Measurements from ENCODE around the gene PRR5. TPM values are rescaled to one million over a fixed set of nuclear protein-coding genes. Genes with fewer than 3 reads are reported as not detected.
"Not testable (repeated sequence)": the region's sequence is repeated elsewhere in the genome, so short reads cannot be mapped to it uniquely, and the experiment has no call there.

Gene PRR5
- total RNA-seq, 2 experiments from 2014 or later = 20.0 to 35.7 TPM

DNA sequence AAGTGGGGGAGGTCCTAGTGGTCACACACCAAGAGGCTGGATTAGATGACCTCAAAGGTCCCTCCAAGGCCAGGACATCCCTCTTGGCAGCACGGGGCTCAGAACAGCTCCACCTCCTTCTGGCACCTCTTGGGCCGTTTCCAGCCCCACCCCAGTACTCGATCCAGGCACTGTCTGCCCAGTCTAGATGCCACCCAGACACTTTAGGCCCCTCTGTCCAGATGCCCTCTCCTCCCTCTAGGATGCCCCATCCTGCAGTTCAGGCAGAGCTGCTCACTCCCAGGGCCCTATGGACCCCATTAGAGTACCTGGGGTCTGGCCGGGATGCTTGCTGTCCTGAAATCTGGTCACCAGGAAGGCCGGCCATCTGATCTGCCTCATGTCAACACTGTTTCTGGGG, 34.7 kb upstream of the PRR5 start:
- peak overlapping the region; percentile 77 for H3K27ac Mint-ChIP-seq
- ATAC-seq (no peak), DNase-seq (no peak)
- no peaks in the 10 kb centered on the region for H3K9me3 Mint-ChIP-seq (ENCODE audit: low read depth)
- peaks cover 2% of the 10 kb centered on the region for H3K36me3 Mint-ChIP-seq
- peaks cover 4% of the 10 kb centered on the region for H3K27me3 Mint-ChIP-seq
- H3K4me1 Mint-ChIP-seq = peaks cover 73% of the 10 kb centered on the region
- CTCF ChIA-PET = interaction anchor here (1.4 to 14.0 kb wide), 3 partner anchors 14 to 641 kb away, joined by 3 to 175 read pairs (median 23); no protein-coding TSS in a partner anchor
- peak overlapping the region; percentile 60 for H3K4me3 Mint-ChIP-seq

DNA sequence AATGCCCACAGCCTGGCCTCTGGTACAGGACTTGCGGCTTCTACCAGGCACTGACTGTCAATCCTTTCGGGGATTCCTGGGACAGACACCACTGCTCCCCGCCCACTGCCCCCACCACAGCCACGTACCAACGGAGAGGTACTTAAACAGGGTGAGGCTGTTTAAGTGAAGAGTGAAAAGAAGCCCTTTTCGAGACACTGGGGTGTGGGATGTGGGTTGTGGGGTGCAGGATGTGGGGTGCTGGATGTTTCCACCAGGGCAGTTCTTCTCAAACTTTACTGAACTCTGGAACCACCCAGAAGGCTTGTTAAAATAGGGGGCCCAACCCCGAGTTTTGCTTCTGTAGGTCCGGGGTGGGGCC, 34.2 kb upstream of the PRR5 start:
- peaks cover 76% of the 10 kb centered on the region for H3K4me1 Mint-ChIP-seq

DNA sequence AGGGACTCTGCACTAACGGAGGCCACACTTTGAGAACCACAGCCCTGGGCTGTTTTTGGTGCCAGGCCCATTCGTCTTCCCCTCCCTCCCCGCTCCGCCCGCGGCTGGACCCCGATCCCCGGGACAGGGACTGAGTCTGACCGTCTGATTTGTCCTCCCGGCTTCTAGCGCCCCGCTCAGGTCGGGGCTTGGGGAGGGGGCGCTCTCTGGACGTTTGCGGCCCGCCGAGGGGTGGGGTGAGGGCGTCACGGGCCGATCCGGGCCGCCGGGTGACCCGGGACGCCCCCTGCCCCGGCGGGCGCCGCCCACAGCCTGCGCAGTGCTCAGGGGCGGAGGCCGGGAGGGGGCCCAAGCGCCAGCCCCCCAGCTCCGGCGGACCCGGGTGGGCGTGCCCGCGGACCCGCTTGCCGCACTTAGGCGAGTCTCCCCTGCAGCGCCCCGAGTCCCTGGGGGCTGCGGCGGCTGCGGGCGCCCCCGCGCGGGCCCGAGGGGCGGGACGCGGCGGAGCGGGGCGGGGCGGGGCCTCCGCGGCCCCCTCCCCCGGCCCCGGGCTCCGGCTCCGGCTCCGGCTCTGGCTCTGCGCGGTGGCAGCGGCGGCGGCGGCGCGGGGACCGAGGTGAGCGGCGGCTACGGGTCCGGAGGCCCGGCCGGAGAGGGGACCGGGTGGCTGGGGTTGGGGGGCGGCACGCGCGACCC, 33.7 kb upstream of the PRR5 start:
- Mint-ChIP-seq H3K27me3 (peaks cover 4% of the 10 kb centered on the region), H3K27ac (peak overlapping the region; percentile 77), H3K4me3 (peak overlapping the region; percentile 60), H3K9me3 (ENCODE audit: low read depth) (no peaks in the 10 kb centered on the region), H3K4me1 (peaks cover 76% of the 10 kb centered on the region), H3K36me3 (peaks cover 4% of the 10 kb centered on the region)
- CTCF ChIA-PET = interaction anchor here (1.0 to 14.0 kb wide), 4 partner anchors 13 to 642 kb away, joined by 3 to 175 read pairs (median 13); no protein-coding TSS in a partner anchor
- ATAC-seq = peak; percentile 62
- no peak for DNase-seq

More for the DNA sequence above, 34.2 kb upstream of the PRR5 start:
- Mint-ChIP-seq H3K27ac (peak overlapping the region; percentile 77), H3K36me3 (peaks cover 4% of the 10 kb centered on the region), H3K9me3 (ENCODE audit: low read depth) (no peaks in the 10 kb centered on the region), H3K27me3 (peaks cover 4% of the 10 kb centered on the region), H3K4me3 (peak overlapping the region; percentile 60)
- CTCF ChIA-PET = interaction anchor here (1.4 to 14.0 kb wide), 3 partner anchors 14 to 641 kb away, joined by 3 to 175 read pairs (median 23); no protein-coding TSS in a partner anchor
- DNase-seq = peak; percentile 98
- ATAC-seq = peak; percentile 73

DNA sequence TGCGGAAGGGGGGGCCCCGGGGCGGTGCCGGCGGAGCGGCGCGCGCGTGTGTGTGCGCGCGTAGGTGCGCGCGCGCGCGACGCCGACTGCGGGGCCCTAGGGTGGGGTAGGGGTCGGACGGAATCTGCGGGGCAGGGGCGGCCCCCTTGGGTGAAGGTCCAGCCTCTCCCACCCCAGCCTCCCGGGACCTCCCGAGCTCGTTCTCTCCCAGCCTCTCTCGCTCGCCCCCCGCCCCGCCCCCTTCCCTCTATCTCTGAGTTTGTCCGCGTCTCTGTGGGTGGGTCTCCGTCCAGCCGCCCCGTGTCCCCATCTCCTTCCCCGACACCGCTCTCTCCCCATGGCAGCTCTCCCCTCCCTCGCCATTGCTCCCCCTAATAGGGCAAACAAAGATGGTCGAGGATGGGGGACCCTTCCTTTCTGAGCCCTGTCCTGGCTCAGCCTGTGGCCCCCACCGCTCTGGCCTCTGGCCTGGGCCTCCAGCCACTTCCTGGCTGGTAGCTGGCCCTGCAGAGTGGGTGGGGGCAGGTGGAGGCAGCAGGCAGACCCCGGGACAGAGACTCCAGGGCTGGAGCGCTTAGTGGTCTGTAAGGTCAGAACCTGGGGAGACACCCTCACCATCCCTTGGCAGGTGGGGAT, 33.0 kb upstream of the PRR5 start:
- no peak for DNase-seq
- H3K36me3 Mint-ChIP-seq = peaks cover 4% of the 10 kb centered on the region
- H3K27ac Mint-ChIP-seq = peak overlapping the region; percentile 73
- no peaks in the 10 kb centered on the region for H3K9me3 Mint-ChIP-seq (ENCODE audit: low read depth)
- CTCF ChIA-PET = interaction anchor here (0.9 to 14.0 kb wide), 4 partner anchors 13 to 45 kb away, joined by 3 to 175 read pairs (median 13); no protein-coding TSS in a partner anchor
- ATAC-seq = no peak
- H3K4me1 Mint-ChIP-seq = peaks cover 73% of the 10 kb centered on the region
- peaks cover 4% of the 10 kb centered on the region for H3K27me3 Mint-ChIP-seq
- H3K4me3 Mint-ChIP-seq = peak overlapping the region; percentile 66

DNA sequence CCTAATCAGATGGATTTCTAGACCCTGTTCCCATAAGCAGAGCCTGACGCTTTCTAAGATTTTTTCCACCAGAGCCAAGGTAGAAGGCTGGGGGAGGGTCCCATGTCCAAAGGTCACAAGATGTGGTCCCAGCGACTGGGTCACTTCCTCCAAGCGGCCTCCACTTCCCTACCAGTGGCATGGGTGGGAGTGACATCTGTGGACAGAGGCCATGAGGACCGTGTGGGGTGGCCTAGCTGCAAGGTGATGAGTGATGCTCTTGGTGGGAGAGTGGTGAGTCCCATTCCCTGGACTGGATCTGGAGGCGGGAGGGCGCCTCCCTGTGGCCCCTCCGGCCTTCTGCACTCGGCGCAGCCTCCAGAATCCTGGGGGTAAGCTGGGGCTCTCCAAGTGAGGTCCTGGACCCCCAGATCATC, 32.4 kb upstream of the PRR5 start:
- Mint-ChIP-seq H3K36me3 (peaks cover 4% of the 10 kb centered on the region), H3K9me3 (ENCODE audit: low read depth) (no peaks in the 10 kb centered on the region), H3K4me3 (peak overlapping the region; percentile 66), H3K4me1 (peaks cover 67% of the 10 kb centered on the region), H3K27me3 (peaks cover 4% of the 10 kb centered on the region), H3K27ac (peak overlapping the region; percentile 46)
- DNase-seq = peak; percentile 51
- ATAC-seq = no peak
- CTCF ChIA-PET = interaction anchor here (0.9 to 14.0 kb wide), 5 partner anchors 11 to 46 kb away, joined by 3 to 175 read pairs (median 4); no protein-coding TSS in a partner anchor

DNA sequence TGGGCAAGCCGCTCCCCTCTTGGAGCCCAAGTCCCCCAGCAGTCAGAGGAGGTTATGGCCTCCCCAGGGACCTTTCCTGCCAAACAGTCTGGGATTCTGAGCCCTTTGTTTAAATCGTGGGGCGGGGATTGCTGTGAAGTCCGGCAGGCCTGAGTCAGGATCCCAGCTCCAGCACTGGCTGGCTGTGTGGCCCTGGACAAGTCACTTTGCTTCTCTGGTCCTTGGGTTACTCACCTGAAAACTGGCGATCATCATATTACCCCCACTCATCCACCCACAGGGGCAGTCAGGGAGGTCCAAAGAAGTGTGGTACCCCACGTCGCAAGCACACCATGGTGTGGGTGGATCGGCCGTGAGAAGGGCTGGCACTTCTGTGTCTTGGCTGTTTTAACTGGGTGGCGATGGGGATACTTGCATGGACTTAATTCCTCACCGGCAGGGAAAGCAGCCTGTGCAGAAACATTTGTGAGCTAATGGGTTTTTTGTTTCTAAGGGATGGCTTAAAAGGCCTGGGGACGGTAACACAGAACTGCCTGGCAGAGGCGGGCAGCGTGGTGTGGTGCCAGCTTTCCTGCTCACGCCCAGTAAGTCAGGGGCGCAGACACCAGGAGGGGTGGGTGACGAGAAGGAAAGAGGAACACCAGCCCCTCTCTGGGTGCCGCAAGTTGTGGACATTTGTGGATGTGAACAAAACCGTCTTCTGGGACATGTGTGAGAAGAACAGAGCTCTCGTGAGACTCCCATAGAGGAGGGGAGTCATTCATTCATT, 31.6 kb upstream of the PRR5 start:
- ATAC-seq (no peak), DNase-seq (no peak)
- H3K4me3 Mint-ChIP-seq = no peak overlapping the region
- H3K4me1 Mint-ChIP-seq = peaks cover 62% of the 10 kb centered on the region
- peaks cover 4% of the 10 kb centered on the region for H3K36me3 Mint-ChIP-seq
- no peaks in the 10 kb centered on the region for H3K9me3 Mint-ChIP-seq (ENCODE audit: low read depth)
- no peak overlapping the region for H3K27ac Mint-ChIP-seq
- CTCF ChIA-PET = interaction anchor here (0.7 to 14.0 kb wide), 4 partner anchors 11 to 677 kb away, joined by 3 to 175 read pairs (median 14); no protein-coding TSS in a partner anchor
- peaks cover 4% of the 10 kb centered on the region for H3K27me3 Mint-ChIP-seq

DNA sequence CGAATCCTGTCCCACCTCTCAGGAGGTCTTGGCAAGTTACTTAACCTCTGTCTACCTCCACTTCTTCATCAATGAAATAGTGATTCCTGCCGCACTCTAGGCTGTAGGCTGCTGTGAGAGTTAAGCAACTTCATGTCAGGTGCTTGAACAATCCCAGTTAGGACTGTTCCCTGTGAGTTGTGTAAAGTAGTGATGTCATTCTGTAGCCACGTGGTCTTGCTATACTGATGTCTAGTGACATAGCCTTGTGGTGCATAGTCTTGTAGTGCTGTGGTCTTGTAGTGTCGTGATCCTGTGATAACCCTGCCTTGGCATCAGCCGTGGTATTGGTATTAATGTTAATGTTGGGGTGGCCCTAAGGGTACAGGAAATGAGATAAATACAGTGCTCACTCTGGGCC, 30.3 kb upstream of the PRR5 start:
- DNase-seq (peak; percentile 78), ATAC-seq (peak; percentile 40)
- H3K27ac Mint-ChIP-seq = peak overlapping the region; percentile 20
- peaks cover 60% of the 10 kb centered on the region for H3K4me1 Mint-ChIP-seq
- CTCF ChIA-PET = interaction anchor here (14.0 kb wide), 1 partner anchor 10 kb away, joined by 175 read pairs; no protein-coding TSS in a partner anchor
- peaks cover 4% of the 10 kb centered on the region for H3K36me3 Mint-ChIP-seq
- H3K4me3 Mint-ChIP-seq = no peak overlapping the region
- no peaks in the 10 kb centered on the region for H3K27me3 Mint-ChIP-seq
- H3K9me3 Mint-ChIP-seq (ENCODE audit: low read depth) = no peaks in the 10 kb centered on the region

DNA sequence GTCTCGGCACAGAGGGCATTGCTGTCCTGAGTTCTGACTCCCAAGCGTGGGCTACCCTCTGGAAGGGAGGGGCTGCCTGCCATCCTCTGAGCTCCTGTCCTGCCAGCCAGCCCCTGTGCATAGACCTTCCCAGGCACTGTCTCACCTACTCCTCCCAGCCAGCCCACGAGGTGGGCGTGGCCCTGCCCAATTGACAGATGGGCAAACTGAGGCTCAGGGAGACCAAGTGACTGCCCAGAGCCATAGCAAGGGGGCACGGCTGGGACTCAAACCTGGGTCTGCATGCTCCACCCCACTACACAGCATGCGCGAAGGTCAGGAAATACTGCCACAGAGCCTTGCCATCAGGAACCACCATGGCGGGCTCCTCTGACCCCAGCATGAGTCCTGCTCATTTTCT, 29.4 kb upstream of the PRR5 start:
- H3K27me3 Mint-ChIP-seq = no peaks in the 10 kb centered on the region
- H3K36me3 Mint-ChIP-seq = peaks cover 4% of the 10 kb centered on the region
- H3K9me3 Mint-ChIP-seq (ENCODE audit: low read depth) = no peaks in the 10 kb centered on the region
- CTCF ChIA-PET = interaction anchor here (14.0 kb wide), 1 partner anchor 9 kb away, joined by 175 read pairs; no protein-coding TSS in a partner anchor
- DNase-seq (no peak), ATAC-seq (no peak)
- H3K4me1 Mint-ChIP-seq = peaks cover 59% of the 10 kb centered on the region
- H3K27ac Mint-ChIP-seq = no peak overlapping the region
- H3K4me3 Mint-ChIP-seq = no peak overlapping the region

DNA sequence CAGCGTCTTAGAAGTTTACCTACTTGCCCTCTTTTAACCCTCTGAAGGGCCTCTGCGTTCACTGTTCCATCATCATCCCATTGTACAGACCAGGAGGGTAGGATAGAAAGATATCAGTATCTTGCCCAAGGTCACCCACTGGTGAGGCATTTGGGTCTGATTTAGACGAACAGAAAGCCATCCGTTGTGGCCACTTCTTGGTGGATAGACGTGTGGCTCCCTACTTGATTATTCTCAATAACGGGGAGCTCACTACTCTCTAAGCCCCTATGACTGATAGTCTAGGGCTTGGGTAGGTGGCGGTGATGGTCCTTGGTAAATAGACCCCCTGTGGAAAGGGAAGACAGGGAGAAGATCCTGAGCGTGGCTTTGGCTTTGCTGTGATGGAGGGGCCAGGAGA, 28.6 kb upstream of the PRR5 start:
- H3K36me3 Mint-ChIP-seq = peaks cover 4% of the 10 kb centered on the region
- H3K27ac Mint-ChIP-seq = no peak overlapping the region
- H3K4me1 Mint-ChIP-seq = peaks cover 57% of the 10 kb centered on the region
- H3K27me3 Mint-ChIP-seq = no peaks in the 10 kb centered on the region
- DNase-seq = no peak
- H3K4me3 Mint-ChIP-seq = no peak overlapping the region
- CTCF ChIA-PET = interaction anchor here (14.0 kb wide), 1 partner anchor 8 kb away, joined by 175 read pairs; no protein-coding TSS in a partner anchor
- H3K9me3 Mint-ChIP-seq (ENCODE audit: low read depth) = no peaks in the 10 kb centered on the region
- ATAC-seq = no peak

DNA sequence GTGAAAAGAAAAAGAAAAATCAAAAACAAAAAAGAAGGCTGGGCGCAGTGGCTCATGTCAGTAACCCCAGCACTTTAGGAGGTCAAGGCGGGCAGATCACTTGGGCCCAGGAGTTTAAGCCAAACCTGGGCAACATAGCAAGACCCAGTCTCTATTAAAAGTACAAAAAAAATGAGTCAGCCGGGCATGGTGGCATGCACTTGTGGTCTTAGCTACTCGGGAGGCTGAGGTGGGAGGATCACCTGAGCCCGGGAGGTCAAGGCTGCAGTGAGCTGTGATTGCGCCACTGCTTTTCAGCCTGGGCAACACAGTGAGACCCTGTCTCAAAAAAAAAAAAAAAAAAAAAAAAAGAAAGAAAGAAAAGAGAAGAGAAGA, 26.0 kb upstream of the PRR5 start:
- CTCF ChIA-PET = interaction anchor here (1.4 to 2.5 kb wide), 2 partner anchors 9 to 20 kb away, joined by 3 to 13 read pairs; no protein-coding TSS in a partner anchor
- Mint-ChIP-seq H3K27ac (peak overlapping the region; percentile 14), H3K4me3 (peak overlapping the region; percentile 66), H3K4me1 (peaks cover 58% of the 10 kb centered on the region)
- H3K36me3 Mint-ChIP-seq; ATAC-seq; H3K27me3 Mint-ChIP-seq; DNase-seq; H3K9me3 Mint-ChIP-seq (ENCODE audit: low read depth): not testable (repeated sequence)

DNA sequence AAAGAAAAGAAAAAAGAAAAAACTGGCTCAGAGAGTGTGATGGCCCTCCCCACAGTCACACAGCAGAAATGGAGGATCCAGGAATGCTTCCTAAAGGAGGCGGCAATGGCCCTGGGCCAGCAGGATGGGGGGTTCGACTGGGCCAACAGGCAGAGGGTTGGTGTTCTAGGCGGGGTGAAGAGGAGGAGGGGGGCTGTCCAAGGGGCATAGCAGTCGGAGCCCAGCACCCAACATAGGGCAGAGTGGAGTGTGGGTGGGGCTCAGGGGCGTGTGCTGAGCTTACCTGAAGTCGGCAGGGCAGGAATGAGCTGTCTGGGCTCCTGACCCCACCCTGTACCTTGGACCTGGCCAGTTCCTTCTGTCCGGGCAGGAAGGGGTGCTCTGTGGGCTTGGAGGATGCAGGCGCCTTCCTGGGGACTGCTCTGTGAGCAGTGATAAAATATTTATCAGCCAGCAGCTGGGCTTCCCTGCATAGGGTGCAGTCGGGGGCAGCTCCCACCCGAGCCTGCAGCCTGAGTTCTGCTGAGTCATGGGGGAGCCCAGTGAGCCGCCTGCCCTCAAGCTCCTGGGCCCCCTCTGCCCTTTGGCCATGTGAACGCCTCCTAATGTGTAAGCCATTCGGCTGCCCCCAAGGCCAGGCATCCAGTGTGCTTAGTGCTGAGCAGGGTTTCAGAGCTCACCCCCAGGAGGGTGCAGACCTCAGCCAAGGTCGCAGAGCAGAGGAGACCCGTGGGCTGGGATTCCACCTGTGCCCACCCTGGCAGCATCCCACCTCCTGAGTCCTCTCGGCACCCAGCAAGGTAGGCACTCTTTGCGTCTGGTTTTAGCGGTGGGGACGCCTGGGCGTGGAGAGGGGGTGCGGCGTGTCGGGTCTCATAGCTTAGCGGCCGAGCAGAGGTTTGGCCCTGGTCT, 25.3 kb upstream of the PRR5 start:
- peak; percentile 47 for ATAC-seq
- CTCF ChIA-PET = interaction anchor here (1.4 to 10.3 kb wide), 3 partner anchors 9 to 21 kb away, joined by 3 to 175 read pairs (median 13); no protein-coding TSS in a partner anchor
- H3K27me3 Mint-ChIP-seq = no peaks in the 10 kb centered on the region
- peaks cover 6% of the 10 kb centered on the region for H3K36me3 Mint-ChIP-seq
- peaks cover 58% of the 10 kb centered on the region for H3K4me1 Mint-ChIP-seq
- H3K4me3 Mint-ChIP-seq = peak overlapping the region; percentile 66
- H3K27ac Mint-ChIP-seq = peak overlapping the region; percentile 64
- no peak for DNase-seq
- no peaks in the 10 kb centered on the region for H3K9me3 Mint-ChIP-seq (ENCODE audit: low read depth)

DNA sequence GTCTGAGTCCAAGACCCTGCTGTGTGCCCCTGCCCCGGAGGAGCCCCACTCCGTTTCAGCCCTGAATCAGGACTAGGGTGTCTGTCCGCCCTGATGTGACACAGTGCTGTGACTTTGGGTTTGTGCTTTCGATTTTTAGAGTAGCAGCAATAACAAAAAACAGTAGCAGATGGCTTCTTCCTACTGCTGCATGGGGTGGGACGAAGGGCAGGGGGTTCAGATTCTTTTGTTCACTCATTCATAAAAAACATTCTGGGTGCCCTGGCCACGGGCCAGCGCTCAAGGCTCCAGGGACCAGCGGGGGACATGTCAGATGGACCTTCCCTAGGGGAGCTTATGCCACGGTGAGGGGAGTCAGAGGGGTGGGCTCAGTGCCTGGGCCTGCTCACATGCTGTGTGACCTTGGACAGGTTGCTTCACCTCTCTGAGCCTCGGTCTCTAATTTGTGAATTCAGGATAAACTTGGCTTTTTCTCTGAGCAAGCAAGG, 24.6 kb upstream of the PRR5 start:
- no peaks in the 10 kb centered on the region for H3K9me3 Mint-ChIP-seq (ENCODE audit: low read depth)
- peaks cover 4% of the 10 kb centered on the region for H3K36me3 Mint-ChIP-seq
- DNase-seq (no peak), ATAC-seq (peak; percentile 46)
- peak overlapping the region; percentile 66 for H3K4me3 Mint-ChIP-seq
- H3K27me3 Mint-ChIP-seq = no peaks in the 10 kb centered on the region
- peaks cover 61% of the 10 kb centered on the region for H3K4me1 Mint-ChIP-seq
- CTCF ChIA-PET = interaction anchor here (2.5 to 10.3 kb wide), 2 partner anchors 8 to 10 kb away, joined by 13 to 175 read pairs; no protein-coding TSS in a partner anchor
- H3K27ac Mint-ChIP-seq = peak overlapping the region; percentile 64
